Panc1 (cell line): ENCODE results near the gene UBE2J1. TPM values are rescaled to one million over a fixed set of nuclear protein-coding genes. Genes with fewer than 3 reads are reported as not detected.

Source experiments
- ATAC-seq: fragments of 200-7000 bp; cut with Tn5 transposase; 2 replicates; pipeline ENCODE4 v1.9.1; 2020; ENCODE audit warnings: mild to moderate bottlenecking, moderate library complexity
- Bru-seq: library from RNA; stranded (reverse); fragments of 400-500 nt; gene quantifications from one replicate; lab custom pipeline; 2021; lab: Mats Ljungman, UMichigan
- BruChase-seq, 2 experiments: library from RNA; stranded (reverse); fragments of 400-500 nt; gene quantifications; one replicate each; lab custom pipeline; 2021; lab: Mats Ljungman, UMichigan
- BruUV-seq: library from RNA; stranded (reverse); fragments of 400-500 nt; replicated peaks from 2 replicates; lab custom pipeline; 2021; lab: Mats Ljungman, UMichigan
- CTCF ChIA-PET: fragments of 300-600 bp; sonication (Branson Sonifier 250); formaldehyde crosslinking; loops from one replicate; lab custom pipeline; 2022; ENCODE audit warnings: antibody characterized with exemption; lab: Charles Lee
- POLR2A ChIA-PET: fragments of 300-600 bp; sonication (Branson Sonifier 250); formaldehyde crosslinking; loops from one replicate; lab custom pipeline; 2022; ENCODE audit warnings: antibody characterized with exemption; lab: Charles Lee
- DNase-seq: peaks from one replicate; pipeline ENCODE4 v3.0.0-alpha.2; 2010; ENCODE audit warnings: low read depth, low spot score
- H3K27ac ChIP-seq: 2 replicates; pipeline ENCODE4 v1.5.1; 2011; ENCODE audit warnings: mild to moderate bottlenecking, low read length, inconsistent platforms
- H3K27me3 ChIP-seq: fragments of 200-500 bp; sonication (Bioruptor generic); 2 replicates; pipeline ENCODE4 v1.6.0; 2014; ENCODE audit warnings: low read length, inconsistent platforms; ENCODE audit not compliant: control insufficient read depth, insufficient read depth
- H3K36me3 ChIP-seq: fragments of 200-500 bp; sonication (Bioruptor generic); 2 replicates; pipeline ENCODE4 v1.5.1; 2014; ENCODE audit warnings: inconsistent platforms, mild to moderate bottlenecking, low read length, moderate library complexity; ENCODE audit not compliant: control insufficient read depth, insufficient read depth
- H3K4me1 ChIP-seq: 2 replicates; pipeline ENCODE4 v1.5.1; 2011; ENCODE audit warnings: inconsistent platforms, mild to moderate bottlenecking, low read length, moderate library complexity; ENCODE audit not compliant: control insufficient read depth, insufficient read depth
- H3K4me3 ChIP-seq, 2 experiments: 2 replicates each; pipeline ENCODE4 v1.5.1; 2011 to 2012; ENCODE audit warnings: low read depth in 2 of 2, low read length in 2 of 2, mild to moderate bottlenecking in 2 of 2, inconsistent platforms in 1 of 2, moderate library complexity in 1 of 2
- H3K9me3 ChIP-seq: fragments of 200-500 bp; sonication (Bioruptor generic); 2 replicates; pipeline ENCODE4 v1.5.1; 2014; ENCODE audit warnings: low read depth, mild to moderate bottlenecking, inconsistent platforms, low read length, moderate library complexity; ENCODE audit not compliant: control insufficient read depth, insufficient read depth
- CTCF ChIP-seq: fragments of 450-650 bp; IDR thresholded peaks from 2 replicates; pipeline ENCODE4 v1.5.1; 2017; ENCODE audit warnings: mild to moderate bottlenecking
- POLR2AphosphoS5 ChIP-seq: IDR thresholded peaks from 2 replicates; pipeline ENCODE4 v1.6.1; 2012; ENCODE audit warnings: mild to moderate bottlenecking, low read depth, low read length, moderate library complexity
- REST ChIP-seq, 2 experiments: IDR thresholded peaks; 2 replicates each; pipeline ENCODE4 v1.6.1; 2011 to 2012; ENCODE audit warnings: low read depth in 2 of 2, control low read depth in 1 of 2, low read length in 1 of 2, mild to moderate bottlenecking in 1 of 2, moderate library complexity in 1 of 2; ENCODE audit not compliant: insufficient read depth in 1 of 2
- SIN3A ChIP-seq: IDR thresholded peaks from 2 replicates; pipeline ENCODE4 v1.6.1; 2012; ENCODE audit warnings: low read depth, mild to moderate bottlenecking, low read length, moderate library complexity, borderline replicate concordance; ENCODE audit not compliant: insufficient read depth
- TCF7L2 ChIP-seq: IDR thresholded peaks from 2 replicates; pipeline ENCODE4 v1.6.1; 2011; ENCODE audit warnings: mild to moderate bottlenecking, low read depth, low read length, inconsistent platforms
- in situ Hi-C: cut with HindIII; loops from 2 replicates; pipeline ENCODE4 v1.10.0; 2016; ENCODE audit warnings: low sequenced_read_pairs, low pct_unique_long_range_greater_than_20kb
- intact Hi-C: fragments of 100-400 bp; cut with micrococcal nuclease; formaldehyde crosslinking; loops from one replicate; pipeline ENCODE4 v1.10.0; 2022; ENCODE audit not compliant: unreplicated experiment
- long read RNA-seq: library from polyadenylated mRNA; unstranded; transcript quantifications from one replicate; pipeline ENCODE4 v2.0.0, GENCODE V29; 2021; ENCODE audit not compliant: unreplicated experiment
- polyA plus RNA-seq: library from polyadenylated mRNA; unstranded; fragments of >200 nt; gene quantifications from one replicate; pipeline ENCODE4 v1.2.1, GENCODE V29; 2012; ENCODE audit warnings: missing spikeins; ENCODE audit not compliant: insufficient read length
- total RNA-seq: library from RNA; stranded (reverse); gene quantifications from one replicate; pipeline ENCODE4 v1.2.1, GENCODE V29; 2021; ENCODE audit not compliant: unreplicated experiment

The UBE2J1 gene
- total RNA-seq = 30.5 TPM
- polyA plus RNA-seq = 20.2 TPM
- percentile 82 among the genes with signal in this experiment for Bru-seq, nascent RNA
- percentile 86 among the genes with signal in this experiment for BruChase-seq, experiment 1, labeled RNA remaining after a 2-hour chase
- percentile 95 among the genes with signal in this experiment for BruChase-seq, experiment 2, labeled RNA remaining after a 6-hour chase
- long read RNA-seq, full-length matches to known transcripts = 84 of 114 reads
- long read RNA-seq, partial matches to known transcripts = 1 of 114 reads
- long read RNA-seq, other reads (novel, unspliced or antisense) = 29 of 114 reads

- no peak for DNase-seq
- TF ChIP-seq REST (IDR thresholded peaks at IDR 0.05; ENCODE audit: insufficient read depth in 1 of 2, low read depth in 2 of 2, low read length in 1 of 2) (no peak), TCF7L2 (no peak), CTCF (no peak), SIN3A (peak; percentile 38; the same call in 1 of the 2 replicates), POLR2AphosphoS5 (peak; percentile 72)
- peak within 1 kb of the TSS; percentile 73 to 96 for H3K4me3 ChIP-seq
- no peaks in the 10 kb centered on the region for H3K27me3 ChIP-seq
- intact Hi-C loops = no loop called here
- POLR2A ChIA-PET = interaction anchor here (0.5 to 1.1 kb wide), 7 partner anchors 26 to 1251 kb away, joined by 3 to 12 read pairs (median 10); partner anchors contain the start of genes GABRR2 and PNRC1
- in situ Hi-C loops = no loop called here
- BruUV-seq = no TSS peak
- CTCF ChIA-PET = no interaction called here
- H3K36me3 ChIP-seq = no peaks in the 10 kb centered on the region
- peaks cover 11% of the 10 kb centered on the region for H3K4me1 ChIP-seq
- peak; percentile 98 for ATAC-seq
- peak within 1 kb of the TSS; percentile 86 for H3K27ac ChIP-seq
- H3K9me3 ChIP-seq = no peaks in the 10 kb centered on the region
Measured at GRCh38 chr6:89352278-89353117, at the start of gene UBE2J1. TSS of gene UBE2J1 (minus strand) at chr6:89352722. CDS start at chr6:89352569, 153 bp downstream.

GRCh38 chr6:89400912-89401399, 48.4 kb upstream of the UBE2J1 start:
- Histone ChIP-seq H3K27me3 (no peaks in the 10 kb centered on the region), H3K4me3 (no peak overlapping the region), H3K9me3 (no peaks in the 10 kb centered on the region), H3K27ac (no peak overlapping the region), H3K36me3 (no peaks in the 10 kb centered on the region), H3K4me1 (no peaks in the 10 kb centered on the region)
- TF ChIP-seq REST (IDR thresholded peaks at IDR 0.05; ENCODE audit: insufficient read depth in 1 of 2, low read depth in 2 of 2, low read length in 1 of 2) (no peak), CTCF (no peak), SIN3A (no peak), POLR2AphosphoS5 (no peak), TCF7L2 (no peak)
- POLR2A ChIA-PET = interaction anchor here (0.6 kb wide), 1 partner anchor 50 kb away, joined by 18 read pairs; no protein-coding TSS in a partner anchor
- intact Hi-C loops = no loop called here
- no TSS peak for BruUV-seq
- CTCF ChIA-PET = no interaction called here
- 0 out of 2 replicates have a peak, but pooled peaks have one; percentile 60 for ATAC-seq
- DNase-seq = no peak
- in situ Hi-C loops = no loop called here
